Stimulated activated CD8-positive, alpha-beta memory T cell treated with anti-CD3 and anti-CD28 coated beads, Interleukin-4, amount 100 ng/mL, for 1 hour (primary cell): Measurements from ENCODE around the gene BMERB1.
"Not testable (repeated sequence)": the region's sequence is repeated elsewhere in the genome, so short reads cannot be mapped to it uniquely, and the experiment has no call there.

Source experiments
- DNase-seq, 2 donors: peaks; one replicate each; pipeline ENCODE4 v3.0.0-alpha.2; 2020; ENCODE audit warnings: low read depth in 2 of 2, low spot score in 1 of 2

The BMERB1 gene

DNA sequence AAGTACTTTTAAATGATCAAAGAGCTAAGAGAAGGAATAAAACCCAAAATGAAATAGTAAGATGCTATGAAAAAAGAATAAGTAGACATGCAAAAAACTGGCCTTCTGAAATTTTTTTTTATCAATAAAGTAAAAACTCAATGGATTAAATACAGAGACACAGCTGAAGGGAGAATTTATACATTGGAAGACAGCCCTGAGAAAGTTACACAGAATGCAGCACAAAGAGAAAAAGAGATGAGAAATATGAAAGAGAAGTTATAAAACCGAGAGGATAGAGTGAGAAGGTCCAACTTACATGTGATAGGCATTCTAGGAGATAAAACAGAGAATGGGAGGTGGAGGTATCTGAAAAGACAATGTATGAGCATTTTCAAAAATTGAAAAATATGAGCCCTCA lies 151.6 kb downstream of the BMERB1 start:
- no peak for DNase-seq

DNA sequence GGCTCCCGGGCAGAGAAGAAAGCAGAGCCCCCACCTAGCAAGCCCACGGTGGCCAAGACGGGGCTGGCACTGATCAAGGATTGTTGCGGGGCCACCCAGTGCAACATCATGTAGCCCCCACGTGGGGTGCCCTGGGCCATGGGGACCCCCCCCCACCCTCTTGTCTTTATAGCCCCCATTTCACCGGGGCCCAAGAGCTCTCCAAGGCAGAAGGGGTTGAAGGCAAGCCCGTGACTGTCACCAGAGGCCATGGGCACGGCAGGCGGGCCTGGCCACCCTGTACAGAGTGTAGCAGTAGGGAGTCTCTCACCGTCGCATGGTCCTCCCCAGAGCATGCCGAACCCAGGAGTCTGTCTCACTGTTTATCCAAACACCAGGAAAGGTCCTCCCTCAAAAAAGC lies 152.3 kb downstream of the BMERB1 start:
- DNase-seq, result no peak

GRCh38 chr16:15587152-15587825 lies 152.9 kb downstream of the BMERB1 start:
- DNase-seq, result no peak

DNA sequence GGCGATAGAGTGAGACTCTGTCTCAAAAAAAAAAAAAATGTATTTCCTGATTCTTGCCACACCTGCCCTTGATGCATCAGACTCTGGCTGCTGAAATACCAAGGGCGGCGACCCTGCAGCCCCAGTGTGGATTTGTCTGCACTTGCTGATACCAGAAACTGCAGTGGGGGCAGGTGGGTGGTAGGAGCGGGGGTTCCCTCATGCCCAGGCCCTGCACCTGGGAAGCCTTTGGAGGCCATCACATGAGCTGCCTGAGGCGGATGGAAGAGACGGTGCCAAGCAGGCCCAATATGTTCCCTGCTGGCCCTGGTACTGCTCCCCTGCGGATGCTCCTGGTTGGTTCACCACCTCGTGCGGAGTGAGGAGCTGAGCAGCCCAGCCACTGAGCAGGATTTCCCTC lies 157.9 kb downstream of the BMERB1 start:
- no peak for DNase-seq

DNA sequence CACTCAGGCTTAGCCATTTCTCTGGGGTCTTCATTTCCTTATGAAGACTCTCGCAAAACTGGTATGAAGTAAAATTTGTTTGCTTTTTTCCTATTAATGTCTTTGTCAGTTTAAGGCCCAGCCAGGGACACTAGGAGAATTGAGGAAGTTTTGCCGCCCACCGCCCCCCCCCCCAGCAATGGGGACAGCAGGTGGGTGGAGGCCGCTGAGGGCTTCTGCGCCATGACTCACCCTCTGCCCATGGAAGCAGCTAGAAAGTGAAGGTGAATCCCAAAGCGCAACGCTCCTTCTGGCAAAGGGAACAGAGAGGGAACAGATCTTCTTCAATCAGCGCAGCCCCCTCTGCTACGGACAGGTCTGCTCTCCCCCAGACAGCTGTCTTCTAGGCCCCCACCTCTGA lies 158.8 kb downstream of the BMERB1 start:
- no peak for DNase-seq

DNA sequence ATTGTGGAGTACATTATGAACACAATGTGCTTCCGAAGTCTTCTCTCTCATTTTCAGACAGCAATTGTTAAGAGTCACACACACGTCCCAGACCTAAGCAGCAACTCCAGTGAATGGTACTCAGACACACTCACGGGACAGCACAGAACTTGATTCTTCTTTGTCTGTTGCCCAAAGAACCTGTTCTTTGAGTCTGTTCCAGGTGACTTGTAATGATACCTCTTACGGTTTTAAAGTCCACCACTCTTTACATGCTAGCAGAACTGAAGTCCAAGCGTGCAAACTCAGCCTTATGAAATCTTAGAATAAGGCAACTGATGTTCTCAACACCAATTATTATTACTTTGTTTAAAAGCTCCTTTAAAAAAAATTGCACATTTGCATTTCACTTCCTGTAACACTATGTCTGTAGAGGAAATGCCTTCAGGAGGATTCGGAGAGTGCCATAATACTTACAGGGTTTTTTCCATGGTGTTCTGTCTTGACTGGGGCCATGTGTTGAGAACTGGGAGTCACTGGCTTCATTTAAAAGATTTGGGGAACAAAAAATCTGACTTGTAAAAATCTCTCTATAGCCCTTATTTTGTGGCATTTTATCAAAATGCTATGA lies 160.4 kb downstream of the BMERB1 start:
- no peak for DNase-seq

DNA sequence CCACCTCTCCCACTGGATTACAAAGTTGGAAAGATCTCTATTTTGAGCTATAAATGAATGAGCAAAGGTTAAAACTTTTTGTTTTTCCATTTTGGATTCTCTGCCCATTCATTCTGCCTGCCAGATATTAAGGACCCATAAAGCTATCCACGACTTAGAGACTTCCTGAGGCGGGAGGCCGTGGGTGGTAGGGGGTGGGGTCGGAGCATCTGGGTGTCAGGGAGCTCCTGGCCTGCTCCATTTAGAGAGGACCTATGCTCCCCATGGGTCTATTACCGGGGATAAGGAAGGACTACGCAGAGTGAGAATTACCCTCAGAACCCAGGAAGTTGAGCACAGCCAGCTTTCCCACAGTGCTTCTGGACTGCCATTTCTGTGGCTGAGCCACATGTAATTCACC lies 162.7 kb downstream of the BMERB1 start:
- no peak for DNase-seq

DNA sequence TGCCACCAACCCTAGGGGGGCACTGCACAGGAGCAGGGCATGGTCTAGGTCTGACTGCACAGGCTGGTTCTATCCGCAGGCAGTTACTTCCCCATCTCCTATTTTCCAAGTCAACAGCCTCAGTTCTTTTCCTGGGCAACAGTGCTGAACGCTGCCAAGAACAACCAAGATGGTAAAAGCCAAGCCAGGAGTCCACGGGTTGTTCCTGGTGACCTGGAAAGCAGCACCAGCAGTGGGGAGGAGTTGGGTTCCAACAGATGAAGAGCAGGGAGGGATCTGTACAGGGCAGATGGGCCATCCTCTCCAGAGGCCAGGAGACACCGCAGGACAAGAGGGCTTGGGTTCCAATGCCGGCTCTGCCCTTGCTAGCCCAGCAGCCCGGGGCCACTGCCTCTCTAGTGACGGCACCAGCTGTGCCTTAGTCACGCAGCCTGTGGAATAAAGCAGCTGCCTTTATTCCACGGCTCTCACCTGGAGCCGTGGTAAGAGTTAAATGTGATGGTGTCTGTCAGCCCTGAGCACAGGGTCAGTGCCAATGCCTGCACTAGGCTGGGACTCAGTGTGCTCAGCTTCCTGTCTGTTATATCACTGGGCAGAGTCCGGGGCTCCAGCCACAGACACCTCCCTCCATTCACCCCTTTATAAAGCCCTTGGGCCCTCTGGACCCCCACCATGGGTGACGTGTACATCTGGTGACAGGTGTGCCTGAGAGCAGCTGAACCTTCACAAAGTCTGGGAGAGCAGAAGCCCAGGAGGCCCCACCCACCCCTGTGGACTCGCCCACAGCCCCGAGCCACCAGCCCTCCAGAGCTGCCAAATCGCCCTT lies 163.6 kb downstream of the BMERB1 start:
- no peak for DNase-seq

DNA sequence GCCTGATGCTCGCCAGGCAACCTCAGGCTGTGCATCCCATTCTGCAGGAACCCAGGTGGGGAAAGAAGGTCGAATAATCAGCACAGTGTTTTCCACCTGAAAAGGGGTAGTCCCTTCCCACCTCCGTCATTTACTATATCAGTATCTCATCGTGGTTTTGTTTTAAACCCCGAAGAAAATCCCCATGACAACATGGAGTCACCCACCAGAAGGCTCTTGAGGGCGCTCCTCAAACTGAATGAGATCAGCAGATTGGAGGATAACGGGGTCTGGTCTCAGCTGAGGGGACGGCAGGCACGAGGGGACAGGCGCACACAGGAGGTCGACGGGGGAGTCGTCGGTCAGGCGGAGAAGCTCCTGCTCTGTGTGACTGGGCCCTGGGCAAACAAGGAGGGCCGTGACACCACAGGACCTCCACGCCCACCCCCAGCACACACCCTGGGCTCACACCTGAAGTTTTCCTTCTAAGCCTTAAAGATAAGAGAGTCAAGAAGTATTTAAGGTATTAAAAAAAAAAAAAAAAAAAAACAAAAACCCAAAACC lies 164.3 kb downstream of the BMERB1 start:
- no peak for DNase-seq

DNA sequence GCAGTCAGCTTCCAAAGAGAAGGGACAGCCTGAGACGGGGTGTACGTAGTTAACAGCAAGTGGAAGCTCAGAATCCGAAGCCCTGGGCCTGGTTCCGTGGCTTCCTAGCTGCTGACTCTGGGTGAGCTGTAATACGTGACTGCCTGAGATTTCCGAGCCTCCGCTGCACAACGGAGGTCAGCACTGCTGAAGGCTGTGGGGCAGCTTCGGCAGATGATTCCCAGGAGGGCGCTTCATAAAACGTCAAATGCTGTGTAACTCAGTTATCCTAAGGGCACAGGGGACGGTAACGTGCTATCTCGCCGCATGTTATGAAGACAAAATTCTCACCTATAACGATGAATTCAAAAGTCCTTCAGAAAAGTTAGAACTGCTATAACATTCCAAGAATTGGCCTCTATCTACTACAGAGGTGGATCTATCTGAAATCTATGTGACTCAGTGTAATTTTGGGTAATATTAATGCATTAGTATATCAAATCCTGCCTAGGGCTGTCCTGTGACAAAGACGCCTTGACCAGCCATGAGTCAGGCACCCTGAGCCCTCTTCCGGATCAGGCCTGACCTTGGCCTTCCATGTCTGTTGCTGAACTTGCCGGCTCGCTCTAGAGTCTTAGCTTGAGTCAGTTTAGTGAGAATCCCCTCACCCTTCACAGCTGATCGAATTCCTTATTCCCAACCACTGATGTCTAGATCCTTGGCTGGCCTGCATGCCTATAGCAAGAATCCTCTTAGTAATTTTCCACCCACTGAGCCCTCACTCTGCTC lies 165.1 kb downstream of the BMERB1 start:
- no peak for DNase-seq

DNA sequence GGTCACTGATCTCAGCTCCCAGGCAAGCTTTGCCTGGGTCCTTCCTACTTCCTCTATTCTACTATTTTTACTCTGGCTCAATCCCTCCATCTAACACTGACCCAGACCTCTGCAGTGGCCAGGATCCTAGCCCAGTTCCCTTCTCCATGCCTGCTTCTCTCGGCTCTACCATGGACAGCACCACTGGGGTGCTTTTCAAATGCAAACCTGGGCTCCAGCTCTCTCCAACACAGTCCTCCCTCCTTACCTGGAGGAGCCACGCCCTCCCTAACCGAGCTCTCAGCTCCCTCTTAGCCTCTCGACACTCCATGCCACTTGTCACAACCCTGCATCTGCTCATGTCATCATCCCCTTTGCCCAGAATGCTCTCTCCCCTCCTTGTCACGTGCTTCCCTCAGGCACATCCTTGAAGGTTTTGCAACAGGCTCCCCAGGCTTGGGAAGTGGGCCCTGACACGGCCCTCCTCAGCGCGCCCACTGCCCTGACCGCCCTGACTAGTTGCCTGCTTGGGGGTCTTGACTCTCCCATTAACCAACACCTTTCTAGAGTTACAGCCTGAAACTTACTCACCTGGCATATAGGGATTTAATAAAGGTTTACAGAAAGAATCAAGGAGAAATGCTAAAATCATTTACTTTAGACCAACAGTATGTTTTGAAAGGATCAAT lies 167.0 kb downstream of the BMERB1 start:
- no peak for DNase-seq

- DNase-seq, result no peak
These were observed 168.1 kb downstream of the BMERB1 start for GRCh38 chr16:15602285-15603044.

DNA sequence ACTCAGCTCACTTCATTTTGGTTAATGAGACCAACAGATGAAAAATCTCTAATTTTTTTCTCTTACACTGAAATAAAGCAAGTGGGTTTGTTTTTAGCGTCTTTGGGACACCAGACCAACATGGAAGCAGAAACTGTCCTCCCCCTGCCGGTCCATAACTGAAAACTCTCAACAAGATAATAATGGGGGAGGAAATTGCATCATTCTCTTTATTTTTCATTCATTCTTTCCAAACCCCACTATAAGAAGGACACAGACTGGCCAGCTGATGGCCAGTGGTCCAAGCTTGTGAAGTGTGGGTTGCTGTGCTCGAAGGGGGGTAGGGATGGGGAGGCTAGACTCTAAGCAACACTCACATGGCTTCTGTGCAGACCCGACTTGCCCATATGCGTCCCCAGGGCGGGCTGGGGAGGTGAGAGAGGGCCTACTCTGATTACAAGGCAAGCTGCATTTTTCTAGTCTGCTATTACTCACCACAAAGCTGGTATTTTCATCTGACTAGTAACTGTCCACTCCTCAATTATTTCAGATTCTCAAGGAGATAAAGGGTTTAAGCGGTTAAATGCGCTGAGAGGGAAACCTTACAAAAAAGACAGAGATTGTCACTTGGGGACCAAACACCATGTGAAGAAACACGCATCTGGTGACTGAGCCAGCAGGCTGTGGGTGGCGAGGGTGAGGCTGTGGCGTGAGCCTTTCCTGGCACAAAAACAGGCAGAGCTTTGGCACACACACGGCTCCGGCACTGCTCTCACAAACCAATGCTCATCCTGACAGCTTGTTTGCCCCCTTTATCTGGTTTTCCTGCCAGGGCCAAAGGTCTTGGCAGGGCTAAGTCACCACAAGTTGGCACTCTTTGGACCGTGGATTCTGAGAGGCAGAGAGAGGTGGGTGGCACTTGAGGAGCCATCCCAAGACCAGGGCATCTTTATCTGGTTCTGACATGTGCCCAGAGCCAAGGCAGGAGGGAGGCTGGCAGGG lies 170.4 kb downstream of the BMERB1 start:
- DNase-seq, result no peak

DNA sequence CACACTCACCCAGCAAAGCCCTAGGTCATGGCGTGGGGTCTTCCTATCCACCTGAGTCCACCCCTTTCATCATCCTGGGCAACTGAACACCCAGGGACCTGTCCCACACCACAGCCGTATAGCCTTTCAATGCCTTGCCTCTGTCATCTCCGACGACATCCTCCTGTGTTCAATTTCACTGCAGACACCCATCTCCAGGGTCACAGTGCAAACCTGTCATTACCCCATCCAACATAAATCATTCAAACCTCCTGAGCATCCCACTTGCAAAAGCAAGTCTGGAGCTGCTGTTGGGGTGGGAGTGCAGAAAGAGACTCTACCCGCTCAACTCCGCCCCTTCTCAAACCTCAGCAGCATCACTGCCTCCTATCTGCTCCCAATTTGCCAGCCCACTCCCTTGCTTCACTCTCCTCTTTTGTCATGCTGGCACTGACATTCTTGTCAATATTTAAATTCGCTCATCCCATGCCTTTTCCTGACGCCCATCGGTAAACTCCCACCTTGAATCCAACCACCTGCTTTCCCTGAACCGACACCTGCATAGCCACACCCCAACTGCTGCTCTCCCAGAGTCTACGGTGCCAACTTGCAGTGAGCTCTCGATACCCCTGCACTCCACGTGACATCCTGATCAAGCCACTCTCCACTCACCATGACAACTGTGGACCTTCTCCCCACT lies 171.6 kb downstream of the BMERB1 start:
- DNase-seq, result no peak

- no peak for DNase-seq
These were observed 172.3 kb downstream of the BMERB1 start for GRCh38 chr16:15606518-15607220.

- not testable (repeated sequence) for DNase-seq
These were observed 172.9 kb downstream of the BMERB1 start for GRCh38 chr16:15607221-15607699.

- no peak for DNase-seq
These were observed 173.5 kb downstream of the BMERB1 start for GRCh38 chr16:15607700-15608396.
